Testis (tissue), 2 donors: ENCODE results near the gene ABCG1.

ENCODE experiments used
- CTCF ChIP-seq, 3 experiments: fragments of 450-650 bp in 2 of 3; fragments of 200-600 bp in 1 of 3; sonication (generic) in 1 of 3; IDR thresholded peaks; one replicate each; pipeline ENCODE4 v1.5.1; 2016 to 2019; ENCODE audit warnings: antibody characterized with exemption in 3 of 3, mild to moderate bottlenecking in 2 of 3, moderate library complexity in 1 of 3
- POLR2A ChIP-seq: fragments of 450-650 bp; IDR thresholded peaks from one replicate; pipeline ENCODE4 v1.6.1; 2017; ENCODE audit warnings: antibody characterized with exemption, mild to moderate bottlenecking, moderate library complexity

DNA sequence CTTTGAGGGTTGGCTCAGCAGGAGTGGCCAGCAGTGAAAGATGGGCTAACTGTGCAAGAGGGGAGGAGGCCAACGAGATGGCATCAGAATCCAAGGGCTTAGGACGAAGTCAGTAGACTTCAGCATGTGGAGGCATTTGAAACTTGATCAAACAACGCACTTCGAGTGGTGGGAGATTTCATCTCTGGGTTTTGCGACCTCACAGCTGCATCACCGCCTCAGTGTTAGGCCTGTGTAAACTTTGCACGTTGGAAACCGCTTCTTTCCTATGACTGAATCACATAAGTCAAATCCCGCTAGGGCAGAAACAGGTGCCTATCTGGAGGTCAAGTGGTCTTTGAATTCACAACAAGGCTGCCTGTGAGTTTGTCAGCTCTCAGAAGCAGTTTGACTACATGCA is 78.4 kb downstream of the ABCG1 start:
- no peak for TF ChIP-seq POLR2A
- TF ChIP-seq CTCF (IDR thresholded peaks at IDR 0.05): no peak
